OCI-LY7 (cell line): ENCODE data around the gene ZNF213.

Experiments
- EZH2phosphoT487 ChIP-seq: fragments of 200-600 bp; sonication (generic); IDR thresholded peaks from 2 replicates; pipeline ENCODE4 v1.6.1; 2018; ENCODE audit warnings: low read depth, borderline replicate concordance, mild to moderate bottlenecking, mixed run types, antibody characterized with exemption, low read length, moderate library complexity, mixed read lengths
- TF ChIP-seq, protein P1 (sequence below): fragments of 200-600 bp; sonication (generic); conservative IDR thresholded peaks from 2 replicates; pipeline ENCODE4 v1.5.1; 2014; ENCODE audit warnings: mild to moderate bottlenecking, antibody characterized with exemption, low read length, moderate library complexity, mixed read lengths

DNA sequence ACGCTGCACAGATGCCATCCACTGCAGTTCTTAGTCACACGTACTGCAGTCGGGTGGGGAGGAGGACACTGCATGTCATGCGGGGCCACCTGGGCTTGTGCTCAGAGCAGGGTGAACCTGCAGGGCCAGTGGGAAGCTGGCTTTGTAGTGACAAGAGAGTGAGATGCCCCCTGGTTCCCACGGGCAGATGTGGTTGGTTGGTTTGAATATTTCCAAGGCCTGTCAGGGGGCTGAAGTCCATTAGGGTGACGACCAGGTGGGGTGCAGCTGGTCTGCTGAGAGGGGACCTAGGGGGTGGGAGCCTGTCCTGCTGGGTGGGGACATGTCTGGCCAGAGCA lies 14.3 kb downstream of the ZNF213 start:
- TF ChIP-seq, protein P1, sequence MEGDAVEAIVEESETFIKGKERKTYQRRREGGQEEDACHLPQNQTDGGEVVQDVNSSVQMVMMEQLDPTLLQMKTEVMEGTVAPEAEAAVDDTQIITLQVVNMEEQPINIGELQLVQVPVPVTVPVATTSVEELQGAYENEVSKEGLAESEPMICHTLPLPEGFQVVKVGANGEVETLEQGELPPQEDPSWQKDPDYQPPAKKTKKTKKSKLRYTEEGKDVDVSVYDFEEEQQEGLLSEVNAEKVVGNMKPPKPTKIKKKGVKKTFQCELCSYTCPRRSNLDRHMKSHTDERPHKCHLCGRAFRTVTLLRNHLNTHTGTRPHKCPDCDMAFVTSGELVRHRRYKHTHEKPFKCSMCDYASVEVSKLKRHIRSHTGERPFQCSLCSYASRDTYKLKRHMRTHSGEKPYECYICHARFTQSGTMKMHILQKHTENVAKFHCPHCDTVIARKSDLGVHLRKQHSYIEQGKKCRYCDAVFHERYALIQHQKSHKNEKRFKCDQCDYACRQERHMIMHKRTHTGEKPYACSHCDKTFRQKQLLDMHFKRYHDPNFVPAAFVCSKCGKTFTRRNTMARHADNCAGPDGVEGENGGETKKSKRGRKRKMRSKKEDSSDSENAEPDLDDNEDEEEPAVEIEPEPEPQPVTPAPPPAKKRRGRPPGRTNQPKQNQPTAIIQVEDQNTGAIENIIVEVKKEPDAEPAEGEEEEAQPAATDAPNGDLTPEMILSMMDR, result no peak
- no peak for TF ChIP-seq EZH2phosphoT487
